Measurements from ENCODE around the gene SMIM12.

GRCh38 chr1:34846265-34846664 is 13.3 kb downstream of the SMIM12 start:
- TF ChIP-seq POLR2AphosphoS5 (IDR thresholded peaks at IDR 0.05) (no peak), POLR2A (IDR thresholded peaks at IDR 0.05) (no peak)
